SK-N-SH (cell line): Measurements from ENCODE around the gene SHANK2. TPM values are rescaled to one million over a fixed set of nuclear protein-coding genes. Genes with fewer than 3 reads are reported as not detected.

ENCODE experiments used
- CTCF ChIA-PET: fragments of 300-600, 350-600 bp; formaldehyde crosslinking; extraction: SDS; loops from one replicate; lab custom pipeline; 2021; lab: Yijun Ruan, JAX
- POLR2A ChIA-PET: fragments of 350-600 bp; sonication (Branson Sonifier 250); formaldehyde crosslinking; extraction: SDS; loops from one replicate; lab custom pipeline; 2020; ENCODE audit warnings: antibody characterized with exemption, inconsistent platforms; lab: Yijun Ruan, JAX
- DNase-seq: peaks from one replicate; pipeline ENCODE4 v3.0.0; 2012
- H2AFZ ChIP-seq: fragments of 200-600 bp; sonication (generic); 2 replicates; pipeline ENCODE4 v1.8.1; 2016; ENCODE audit warnings: antibody characterized with exemption, mild to moderate bottlenecking, low read depth
- H3F3A ChIP-seq: fragments of 200-600 bp; sonication (generic); replicated peaks from 2 replicates; pipeline ENCODE3; 2016; ENCODE audit warnings: antibody characterized with exemption, mild to moderate bottlenecking; ENCODE audit not compliant: insufficient read depth
- H3K27ac ChIP-seq, 2 experiments: fragments of 200-500 bp in 1 of 2; fragments of 200-600 bp in 1 of 2; sonication (Bioruptor generic) in 1 of 2; sonication (generic), shearing (Covaris generic) in 1 of 2; 2 replicates each; pipeline versions ENCODE4 v1.5.1 to v1.6.1; 2014 to 2016; ENCODE audit warnings: low read depth in 2 of 2, inconsistent platforms in 1 of 2, low read length in 1 of 2, mild to moderate bottlenecking in 1 of 2, mixed read lengths in 1 of 2
- H3K27me3 ChIP-seq: fragments of 200-600 bp; sonication (generic), shearing (Covaris generic); 2 replicates; pipeline ENCODE4 v1.6.1; 2016; ENCODE audit warnings: mixed run types; ENCODE audit not compliant: insufficient read depth
- H3K36me3 ChIP-seq, 2 experiments: fragments of 200-500 bp in 1 of 2; fragments of 200-600 bp in 1 of 2; sonication (Bioruptor generic) in 1 of 2; sonication (generic) in 1 of 2; replicated peaks in 1 of 2; 2 replicates each; pipeline versions ENCODE3 to v1.5.1; 2014 to 2016; ENCODE audit warnings: low read length in 1 of 2, mild to moderate bottlenecking in 1 of 2; ENCODE audit not compliant: insufficient read depth in 2 of 2, control insufficient read depth in 1 of 2
- H3K4me1 ChIP-seq, 2 experiments: fragments of 200-500 bp in 1 of 2; fragments of 200-600 bp in 1 of 2; sonication (Bioruptor generic) in 1 of 2; sonication (generic), shearing (Covaris generic) in 1 of 2; 2 replicates each; pipeline versions ENCODE4 v1.5.1 to v1.6.1; 2014 to 2016; ENCODE audit warnings: low read depth in 1 of 2, low read length in 1 of 2, mixed run types in 1 of 2; ENCODE audit not compliant: insufficient read depth in 2 of 2, control insufficient read depth in 1 of 2
- H3K4me2 ChIP-seq: fragments of 200-600 bp; sonication (generic), shearing (Covaris generic); 2 replicates; pipeline ENCODE4 v1.6.1; 2017; ENCODE audit warnings: mixed run types
- H3K4me3 ChIP-seq, 2 experiments: fragments of 200-500 bp in 1 of 2; fragments of 200-600 bp in 1 of 2; sonication (Bioruptor generic) in 1 of 2; sonication (generic), shearing (Covaris generic) in 1 of 2; 2 replicates each; pipeline versions ENCODE4 v1.5.1 to v1.8.1; 2014 to 2016; ENCODE audit warnings: low read depth in 2 of 2, inconsistent platforms in 1 of 2, low read length in 1 of 2, mild to moderate bottlenecking in 1 of 2, mixed read lengths in 1 of 2, moderate library complexity in 1 of 2
- H3K79me2 ChIP-seq: fragments of 200-600 bp; sonication (generic); 2 replicates; pipeline ENCODE4 v1.8.1; 2017; ENCODE audit warnings: mild to moderate bottlenecking; ENCODE audit not compliant: insufficient read depth
- H3K9ac ChIP-seq: fragments of 200-600 bp; sonication (generic); 2 replicates; pipeline ENCODE4 v1.6.1; 2017; ENCODE audit warnings: mixed run types
- H3K9me2 ChIP-seq: fragments of 200-600 bp; sonication (generic); 2 replicates; pipeline ENCODE4 v1.6.1; 2017; ENCODE audit warnings: mixed run types
- H3K9me3 ChIP-seq: fragments of 200-600 bp; sonication (generic); 2 replicates; pipeline ENCODE4 v1.6.1; 2017; ENCODE audit warnings: mixed run types, mild to moderate bottlenecking, moderate library complexity
- H4K20me1 ChIP-seq: fragments of 200-600 bp; sonication (generic); 2 replicates; pipeline ENCODE4 v1.6.1; 2017; ENCODE audit warnings: mild to moderate bottlenecking, mixed run types; ENCODE audit not compliant: insufficient read depth
- ELF1 ChIP-seq: IDR thresholded peaks from 2 replicates; pipeline ENCODE4 v1.4.0; 2012
- EP300 ChIP-seq, 2 experiments: IDR thresholded peaks; 2 replicates each; pipeline versions ENCODE4 v1.4.0 to v1.6.1; 2012; ENCODE audit warnings: borderline replicate concordance in 1 of 2, low read depth in 1 of 2, low read length in 1 of 2
- FOXJ3 ChIP-seq: sonication (generic); formaldehyde crosslinking; IDR thresholded peaks from 2 replicates; pipeline ENCODE4 v1.5.1; 2020; ENCODE audit warnings: mild to moderate bottlenecking, missing genetic modification reagents
- GATA2 ChIP-seq: sonication (generic); formaldehyde crosslinking; IDR thresholded peaks from 2 replicates; pipeline ENCODE4 v1.5.0; 2020; ENCODE audit warnings: mild to moderate bottlenecking, missing genetic modification reagents
- JUND ChIP-seq: IDR thresholded peaks from 2 replicates; pipeline ENCODE4 v1.4.0; 2012
- MAX ChIP-seq: IDR thresholded peaks from 2 replicates; pipeline ENCODE4 v1.4.0; 2012; ENCODE audit warnings: low read depth
- MXI1 ChIP-seq: IDR thresholded peaks from 2 replicates; pipeline ENCODE4 v1.6.1; 2012; ENCODE audit warnings: mild to moderate bottlenecking, low read depth, low read length, improper control_type of control experiment
- NFIC ChIP-seq: IDR thresholded peaks from 2 replicates; pipeline ENCODE4 v1.4.0; 2012; ENCODE audit warnings: borderline replicate concordance
- NRF1 ChIP-seq: IDR thresholded peaks from 2 replicates; pipeline ENCODE4 v1.6.1; 2012; ENCODE audit warnings: low read depth, mild to moderate bottlenecking, low read length
- RAD21 ChIP-seq: IDR thresholded peaks from 2 replicates; pipeline ENCODE4 v1.6.1; 2012; ENCODE audit warnings: mild to moderate bottlenecking, low read length
- RCOR1 ChIP-seq: fragments of 150-350 bp; IDR thresholded peaks from 2 replicates; pipeline ENCODE4 v1.6.1; 2017; ENCODE audit warnings: antibody characterized with exemption, low read length
- RFX5 ChIP-seq: IDR thresholded peaks from 2 replicates; pipeline ENCODE4 v1.6.1; 2012; ENCODE audit warnings: mild to moderate bottlenecking, improper control_type of control experiment, low read length
- RXRA ChIP-seq: IDR thresholded peaks from 2 replicates; pipeline ENCODE4 v1.4.0; 2012; ENCODE audit warnings: low read depth, mild to moderate bottlenecking, borderline replicate concordance
- SIN3A ChIP-seq: IDR thresholded peaks from 2 replicates; pipeline ENCODE4 v1.6.1; 2012; ENCODE audit warnings: low read depth, mild to moderate bottlenecking, low read length, moderate library complexity, borderline replicate concordance
- TCF12 ChIP-seq: IDR thresholded peaks from 2 replicates; pipeline ENCODE4 v1.4.0; 2012
- TEAD4 ChIP-seq: IDR thresholded peaks from 2 replicates; pipeline ENCODE4 v1.4.0; 2012; ENCODE audit warnings: mild to moderate bottlenecking, borderline replicate concordance; ENCODE audit not compliant: insufficient read depth
- YY1 ChIP-seq: IDR thresholded peaks from 2 replicates; pipeline ENCODE4 v1.4.0; 2012; ENCODE audit warnings: low read depth, mild to moderate bottlenecking
- WGBS: methylation state at CpG from one replicate; pipeline ENCODE4 v1.1.6; 2017; ENCODE audit warnings: low lambda C conversion rate; 5-methylcytosine and 5-hydroxymethylcytosine counted together
- polyA plus RNA-seq, 3 experiments: library from polyadenylated mRNA; depleted of rRNA; stranded (reverse); fragments of >200 nt; gene quantifications; 2 replicates each; pipeline ENCODE4 v1.2.3, GENCODE V29; 2012
- TF ChIP-seq, protein P1 (sequence below): IDR thresholded peaks from 2 replicates; pipeline ENCODE4; 2012

Gene SHANK2
- polyA plus RNA-seq, 1 of the 3 experiments (the other 2 are of a cell fraction) = under 0.01 TPM

GRCh38 chr11:71244116-71244810 is 8.1 kb downstream of the SHANK2 start:
- no peaks in the 10 kb centered on the region for H3K79me2 ChIP-seq
- no peaks in the 10 kb centered on the region for H3K36me3 ChIP-seq
- H3K9ac ChIP-seq = no peak overlapping the region
- no peaks in the 10 kb centered on the region for H3K27me3 ChIP-seq
- 51% methylated on average over 9 of the region's 12 CpGs for WGBS
- H4K20me1 ChIP-seq = no peaks in the 10 kb centered on the region
- no peak overlapping the region for H3K4me3 ChIP-seq
- TF ChIP-seq MAX = no peak
- TF ChIP-seq EP300 (IDR thresholded peaks at IDR 0.05; ENCODE audit: borderline replicate concordance in 1 of 2, low read depth in 1 of 2, low read length in 1 of 2) = no peak
- no peak for TF ChIP-seq RFX5
- no peak for TF ChIP-seq SIN3A
- no peak for TF ChIP-seq TEAD4
- TF ChIP-seq NRF1 = no peak
- TF ChIP-seq RCOR1 = no peak
- no peak for TF ChIP-seq YY1
- TF ChIP-seq, protein P1, sequence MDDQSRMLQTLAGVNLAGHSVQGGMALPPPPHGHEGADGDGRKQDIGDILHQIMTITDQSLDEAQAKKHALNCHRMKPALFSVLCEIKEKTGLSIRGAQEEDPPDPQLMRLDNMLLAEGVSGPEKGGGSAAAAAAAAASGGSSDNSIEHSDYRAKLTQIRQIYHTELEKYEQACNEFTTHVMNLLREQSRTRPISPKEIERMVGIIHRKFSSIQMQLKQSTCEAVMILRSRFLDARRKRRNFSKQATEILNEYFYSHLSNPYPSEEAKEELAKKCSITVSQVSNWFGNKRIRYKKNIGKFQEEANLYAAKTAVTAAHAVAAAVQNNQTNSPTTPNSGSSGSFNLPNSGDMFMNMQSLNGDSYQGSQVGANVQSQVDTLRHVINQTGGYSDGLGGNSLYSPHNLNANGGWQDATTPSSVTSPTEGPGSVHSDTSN = no peak
- no peak for TF ChIP-seq TCF12
- no peak for TF ChIP-seq JUND
- no peak for TF ChIP-seq NFIC
- no peak for TF ChIP-seq RXRA
- no peak for TF ChIP-seq FOXJ3 (CRISPR knock-in tag)
- TF ChIP-seq MXI1 = no peak
- no peak for TF ChIP-seq GATA2 (CRISPR knock-in tag)
- no peak for TF ChIP-seq RAD21
- H3K27ac ChIP-seq = no peak overlapping the region
- H3K9me3 ChIP-seq = no peaks in the 10 kb centered on the region
- H3K4me2 ChIP-seq = no peak overlapping the region
- CTCF ChIA-PET = no interaction called here
- POLR2A ChIA-PET = no interaction called here
- no peaks in the 10 kb centered on the region for H3K4me1 ChIP-seq
- H3F3A ChIP-seq = no peaks in the 10 kb centered on the region
- DNase-seq = peak; percentile 4
- no peak overlapping the region for H2AFZ ChIP-seq
- H3K9me2 ChIP-seq = no peaks in the 10 kb centered on the region

- H3K9me3 ChIP-seq = no peaks in the 10 kb centered on the region
- H4K20me1 ChIP-seq = no peaks in the 10 kb centered on the region
- peak; percentile 5 for DNase-seq
- no peak overlapping the region for H3K4me2 ChIP-seq
- ChIA-PET POLR2A (no interaction called here), CTCF (no interaction called here)
- TF ChIP-seq ELF1 = no peak
- TF ChIP-seq FOXJ3 (CRISPR knock-in tag) = no peak
- H3K4me1 ChIP-seq = no peaks in the 10 kb centered on the region
- H3K9me2 ChIP-seq = no peaks in the 10 kb centered on the region
- no peaks in the 10 kb centered on the region for H3K79me2 ChIP-seq
- no peak overlapping the region for H3K4me3 ChIP-seq
- no peak overlapping the region for H3K27ac ChIP-seq
- no peak overlapping the region for H2AFZ ChIP-seq
- no peaks in the 10 kb centered on the region for H3K36me3 ChIP-seq
- WGBS = 36% methylated on average over 6 of the region's 6 CpGs
- no peaks in the 10 kb centered on the region for H3F3A ChIP-seq
- H3K9ac ChIP-seq = no peak overlapping the region
- no peaks in the 10 kb centered on the region for H3K27me3 ChIP-seq
Measured at GRCh38 chr11:71242391-71242790, 10.0 kb downstream of the SHANK2 start.
